Measurements from ENCODE around the gene PSD4.

Gene PSD4

DNA sequence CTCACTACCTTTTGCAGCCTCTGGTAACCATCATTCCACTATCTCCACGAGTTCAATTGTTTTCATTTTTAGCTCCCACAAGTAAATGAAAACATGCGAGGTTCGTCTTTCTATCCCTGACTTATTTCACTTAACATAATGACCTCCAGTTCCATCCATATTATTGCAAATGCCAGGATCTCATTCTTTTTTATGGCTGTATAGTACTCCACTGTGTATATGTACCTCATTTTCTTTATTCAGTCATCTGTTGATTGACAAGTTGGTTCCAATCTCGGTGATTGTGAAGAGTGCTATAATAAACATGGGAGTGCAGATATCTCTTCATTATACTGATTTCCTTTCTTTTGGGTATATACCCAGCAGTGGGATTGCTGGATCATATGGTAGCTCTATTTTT lies 29.5 kb upstream of the PSD4 start:
- DNase-seq, result no peak

DNA sequence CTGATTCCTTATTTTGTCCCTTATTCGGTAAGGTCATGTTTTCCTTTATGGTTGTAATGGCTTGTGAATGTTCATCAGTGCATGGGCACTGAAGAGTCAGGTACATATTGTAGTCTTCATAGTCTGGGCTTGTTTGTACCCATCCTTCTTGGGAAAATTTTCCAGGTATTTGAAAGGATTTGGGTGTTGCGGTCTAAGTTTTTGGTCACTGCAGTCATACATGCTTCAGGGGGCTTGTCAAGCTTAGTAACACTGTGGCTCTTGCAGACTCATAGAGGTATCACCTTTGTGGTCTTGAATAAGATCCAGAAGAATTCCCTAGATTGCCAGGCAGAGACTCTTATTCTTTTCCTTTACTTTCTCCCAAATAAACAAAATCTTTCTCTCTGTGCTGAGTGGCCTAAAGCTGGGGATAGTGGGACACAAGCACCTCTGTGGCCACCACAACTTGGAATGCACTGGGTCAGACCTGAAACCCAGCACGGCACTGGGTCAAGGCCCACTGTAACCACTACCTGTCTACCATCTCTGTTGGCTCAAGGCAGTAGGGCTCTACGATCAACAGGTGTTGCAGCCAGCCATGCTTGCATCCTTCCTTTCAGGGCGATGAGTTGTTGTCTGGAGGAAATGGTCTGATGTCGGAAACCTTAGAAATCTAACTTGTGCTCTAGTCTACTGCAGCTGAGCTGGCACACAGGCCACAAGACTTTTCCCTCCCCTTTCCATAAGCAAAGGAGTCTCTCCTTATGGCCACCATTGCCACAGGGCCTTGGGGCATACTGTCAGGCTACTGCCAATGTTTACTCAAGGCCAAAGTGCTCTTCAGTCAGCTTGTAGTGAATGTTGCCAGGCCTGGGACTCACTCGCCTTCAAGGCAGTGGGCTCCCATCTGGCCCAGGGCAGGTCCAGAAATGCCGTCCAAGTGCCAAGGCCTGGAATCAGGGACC lies 24.9 kb upstream of the PSD4 start:
- DNase-seq, result no peak

DNA sequence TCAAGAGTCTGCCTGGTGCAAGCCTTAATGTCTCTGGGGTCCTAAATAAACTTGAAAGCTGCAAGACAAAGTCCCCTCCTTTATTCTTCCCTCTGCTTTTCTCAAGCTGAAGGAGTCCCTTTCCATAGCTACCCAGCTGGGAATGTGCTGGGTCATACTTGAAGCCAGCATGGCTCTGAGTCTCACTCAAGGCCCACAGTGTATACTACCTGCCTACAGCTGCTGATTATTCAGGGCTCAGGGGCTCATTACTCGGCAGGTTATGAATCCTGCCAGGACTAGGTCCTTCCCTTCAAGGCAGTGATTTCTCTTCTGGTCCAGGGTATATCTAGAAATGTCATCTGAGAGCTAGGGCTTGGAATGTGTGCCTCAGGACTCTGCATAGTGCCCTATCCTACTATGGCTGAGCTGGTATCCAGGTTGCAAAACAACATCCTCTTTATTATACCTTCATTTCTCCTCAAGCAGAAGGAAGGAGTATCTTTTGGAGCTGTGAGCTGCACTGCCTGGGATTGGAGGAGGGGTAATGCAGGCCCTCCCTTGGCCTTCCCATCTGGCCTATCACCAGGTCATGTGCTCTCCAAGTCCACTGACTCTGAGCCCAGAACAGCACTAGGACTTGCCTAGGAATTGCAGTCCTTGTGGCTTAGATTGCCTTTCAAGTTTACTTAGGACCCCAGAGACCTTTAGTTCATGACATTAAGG lies 24.1 kb upstream of the PSD4 start:
- DNase-seq, result no peak

DNA sequence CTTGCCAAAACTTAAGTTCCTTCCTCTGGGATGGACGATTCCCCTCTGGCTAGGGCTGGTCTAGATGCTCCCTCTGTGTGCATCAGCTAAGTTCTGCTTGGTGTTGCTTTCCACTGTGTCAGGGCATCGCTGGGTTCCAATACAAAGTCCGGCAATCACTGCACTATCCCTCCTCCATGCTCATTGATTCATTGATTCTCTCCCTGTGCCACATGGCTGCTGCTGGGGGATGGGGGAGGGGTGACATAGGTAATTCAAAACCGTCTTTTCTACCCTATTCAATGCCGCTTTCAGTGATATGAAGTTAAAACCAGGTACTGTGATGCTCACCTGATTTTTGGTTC lies 23.5 kb upstream of the PSD4 start:
- DNase-seq, result no peak

DNA sequence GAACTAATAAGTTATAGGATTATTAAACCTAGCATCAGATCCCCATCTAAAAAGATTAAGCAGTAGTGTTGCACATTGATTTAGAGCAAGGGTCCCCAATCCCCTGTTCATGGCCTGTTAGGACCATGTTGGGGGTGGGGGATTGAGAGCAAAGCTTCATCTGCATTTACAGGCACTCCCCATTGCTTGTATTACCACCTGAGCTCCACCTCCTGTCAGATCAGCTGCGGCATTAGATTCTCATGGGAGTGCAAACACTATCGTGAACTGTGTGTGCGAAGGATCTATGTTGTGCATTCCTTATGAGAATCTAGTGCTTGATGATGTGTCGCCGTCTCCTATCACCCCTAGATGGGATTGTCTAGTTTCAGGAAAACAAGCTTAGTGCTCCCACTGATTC lies 18.4 kb upstream of the PSD4 start:
- no peak for DNase-seq

DNA sequence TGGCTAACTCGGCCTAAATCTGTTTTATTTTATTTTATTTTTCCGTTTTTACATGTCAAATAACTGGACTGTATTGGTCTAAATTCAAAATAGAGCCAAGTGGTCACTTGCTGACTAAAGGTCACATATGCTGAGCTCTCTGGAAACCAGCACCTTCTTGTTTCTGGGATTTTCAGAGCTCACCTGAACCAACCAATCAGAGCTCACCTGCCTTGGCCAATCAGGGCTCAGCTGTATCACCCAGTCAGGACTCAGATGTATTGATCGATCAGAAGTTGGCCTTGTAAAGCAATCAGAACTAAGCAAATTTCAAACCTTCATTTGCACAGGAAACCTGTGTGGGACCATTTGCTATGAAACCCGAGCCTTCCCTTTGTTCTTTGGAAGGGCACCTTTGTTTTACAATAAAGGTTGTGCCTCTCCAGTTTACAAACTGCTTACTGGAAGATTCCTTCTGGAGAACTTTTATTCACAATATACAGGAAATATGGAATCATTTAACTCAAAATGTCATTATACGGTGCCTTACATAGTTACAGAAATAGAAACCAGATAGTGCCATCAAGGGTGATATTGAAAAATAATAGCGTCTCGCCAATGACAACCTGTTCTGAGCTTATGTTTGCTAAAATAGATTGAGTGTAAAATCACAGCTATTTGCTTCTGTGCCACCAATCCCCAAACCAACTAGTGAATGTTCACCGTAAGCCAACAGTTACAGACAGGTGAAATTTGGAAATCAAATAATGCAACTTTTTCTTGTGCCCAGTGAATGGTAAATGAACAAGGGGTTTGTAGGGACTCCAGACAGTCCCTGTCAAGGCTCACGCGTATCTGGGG lies 17.3 kb upstream of the PSD4 start:
- peak in 2 of 3 experiments; percentile 56 to 78 for DNase-seq

DNA sequence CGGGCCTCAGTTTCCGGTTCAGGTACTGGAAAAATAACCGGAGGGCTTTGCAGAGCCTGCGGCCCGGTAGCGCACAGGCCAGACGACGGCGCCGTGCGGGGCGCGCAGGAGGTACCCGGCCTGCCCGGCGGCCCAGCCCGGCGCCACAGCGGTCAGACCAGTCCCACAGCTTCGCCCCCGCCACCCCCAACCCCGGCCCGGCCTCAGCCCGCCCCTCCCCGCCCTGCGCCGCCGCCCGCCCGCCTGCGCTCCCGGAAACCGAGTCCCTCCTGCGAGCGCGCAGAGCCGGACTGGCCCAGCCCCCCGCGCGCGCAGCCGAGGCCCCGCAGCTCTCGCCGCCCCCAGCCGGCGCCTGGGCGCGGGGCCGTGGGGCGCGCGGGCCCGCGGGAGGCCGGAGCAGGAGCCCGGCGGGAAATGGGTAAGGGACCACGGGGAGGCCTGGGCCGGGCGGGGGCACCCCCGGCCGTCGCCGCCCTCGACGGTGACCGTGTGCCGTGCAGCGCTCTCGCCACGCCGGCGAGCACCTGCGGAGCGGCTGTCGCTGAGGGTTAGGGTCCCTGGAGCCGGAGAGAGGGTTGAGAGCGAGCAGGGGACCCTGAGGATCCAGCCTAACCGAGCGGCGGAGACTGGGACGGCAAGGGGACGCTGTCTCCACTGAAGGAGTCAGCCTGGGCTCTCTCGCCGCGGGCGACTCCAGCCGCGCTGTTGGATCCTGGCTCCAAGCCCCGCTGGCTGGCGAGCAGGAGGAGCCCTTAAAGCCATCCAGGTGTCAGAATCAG lies 16.5 kb upstream of the PSD4 start:
- peak in 2 of 3 experiments; percentile 75 to 83 for DNase-seq

DNA sequence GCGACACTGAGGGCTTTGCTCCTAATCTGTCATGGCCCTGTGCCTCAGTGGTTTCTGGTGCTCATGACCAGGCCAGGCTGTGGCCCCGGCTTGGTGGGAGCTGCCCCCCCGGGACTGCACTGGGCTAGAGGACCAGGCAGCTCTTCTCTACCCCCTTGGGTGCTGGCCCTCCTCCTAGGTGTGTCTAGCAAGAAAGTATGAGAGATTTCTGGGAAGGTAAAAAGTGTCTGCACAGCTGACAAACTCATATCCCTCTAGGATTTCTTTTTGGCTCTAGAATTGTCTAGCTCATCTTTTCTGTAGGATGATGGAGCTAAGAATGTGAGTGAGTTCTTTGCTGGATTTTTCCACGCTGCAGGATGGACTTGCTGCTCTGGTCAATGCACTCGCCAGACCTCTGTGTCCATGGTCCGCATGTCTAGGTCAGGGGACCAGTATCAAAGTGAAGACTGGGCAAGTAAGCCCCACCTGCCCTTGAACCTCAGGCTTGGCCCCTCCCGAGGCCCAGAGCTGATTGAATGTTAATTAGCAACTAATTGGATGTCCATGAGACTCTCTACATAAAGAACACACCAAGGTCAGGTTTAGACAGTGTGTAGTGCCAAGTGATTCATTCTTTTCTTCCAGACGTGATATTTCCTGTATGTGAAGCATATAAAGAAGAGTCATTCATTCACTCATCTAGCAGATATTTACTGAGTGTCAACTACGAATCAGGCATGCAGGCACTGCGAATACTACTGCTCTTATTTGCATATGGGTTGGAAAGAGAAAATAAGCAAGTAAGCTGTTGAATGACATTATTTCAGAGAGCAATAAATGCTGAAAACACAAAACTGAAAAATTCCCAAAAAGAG lies 15.6 kb upstream of the PSD4 start:
- DNase-seq, result no peak

DNA sequence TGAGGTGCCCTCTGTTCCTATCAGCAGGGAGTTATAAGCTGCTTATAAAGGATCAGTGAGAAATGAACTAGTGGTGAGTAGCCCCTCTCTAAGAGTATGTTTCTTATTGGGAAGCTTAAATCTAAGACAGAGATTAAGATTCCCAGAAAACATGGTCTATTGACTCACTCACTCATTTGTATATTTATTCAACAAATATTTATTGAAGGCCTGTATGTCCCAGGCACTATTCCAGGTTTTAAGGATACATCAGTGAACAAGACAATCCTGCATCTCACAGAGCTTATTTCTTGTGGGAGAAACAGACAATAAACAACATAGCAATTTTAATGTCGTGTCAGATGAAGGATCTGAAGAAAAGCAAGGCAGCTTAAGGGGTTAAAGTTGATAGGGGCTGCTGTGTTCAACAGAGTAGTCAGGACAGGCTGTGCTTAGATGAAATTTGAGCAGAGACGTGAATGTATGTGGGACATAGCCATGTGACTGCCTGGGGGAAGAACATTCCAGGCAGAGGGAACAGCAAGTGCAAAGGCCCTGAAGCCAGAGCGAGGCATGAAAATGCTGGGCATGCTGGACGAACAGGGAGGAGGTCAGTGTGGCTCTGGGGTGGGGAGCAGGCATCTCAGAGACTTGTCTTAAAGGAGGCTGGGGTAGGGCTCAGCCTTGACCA lies 14.8 kb upstream of the PSD4 start:
- DNase-seq, result no peak

DNA sequence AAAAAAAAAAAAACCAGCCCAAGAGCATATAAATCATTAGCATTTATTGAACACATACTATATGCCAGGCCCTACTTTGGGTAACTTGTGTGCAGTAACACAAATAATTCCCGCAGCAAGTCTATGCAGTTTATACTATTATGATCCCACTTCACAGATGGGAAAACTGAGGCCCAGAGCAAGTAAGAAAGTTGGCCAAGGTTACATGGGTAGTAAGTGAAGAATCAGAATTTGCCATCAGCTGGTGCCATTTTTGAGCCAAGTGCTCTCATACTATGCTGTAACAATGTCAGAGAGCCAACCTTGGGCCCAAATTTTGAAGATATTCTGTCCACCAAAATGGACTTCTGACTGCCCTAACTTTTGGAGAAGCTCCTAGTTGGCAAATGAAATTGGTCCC lies 13.5 kb upstream of the PSD4 start:
- DNase-seq, result no peak

DNA sequence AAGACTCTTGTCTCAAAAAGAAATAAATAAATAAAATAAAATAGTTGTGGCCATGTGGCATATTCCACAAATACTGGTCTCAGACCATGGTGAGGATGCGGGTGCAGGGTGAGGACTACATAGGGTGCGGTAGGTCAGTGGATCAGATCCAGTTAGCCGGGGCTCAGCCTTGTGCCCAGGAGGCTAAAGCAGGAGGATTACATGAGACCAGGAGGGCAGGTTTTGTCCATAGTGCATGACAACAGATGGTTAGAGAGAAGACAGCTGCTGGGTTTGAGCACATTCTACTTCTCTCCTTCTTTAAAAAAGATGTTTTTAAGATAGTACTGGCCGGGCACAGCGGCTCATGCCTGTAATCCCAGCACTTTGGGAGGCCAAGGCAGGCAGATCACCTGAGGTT lies 12.8 kb upstream of the PSD4 start:
- DNase-seq, result no peak

DNA sequence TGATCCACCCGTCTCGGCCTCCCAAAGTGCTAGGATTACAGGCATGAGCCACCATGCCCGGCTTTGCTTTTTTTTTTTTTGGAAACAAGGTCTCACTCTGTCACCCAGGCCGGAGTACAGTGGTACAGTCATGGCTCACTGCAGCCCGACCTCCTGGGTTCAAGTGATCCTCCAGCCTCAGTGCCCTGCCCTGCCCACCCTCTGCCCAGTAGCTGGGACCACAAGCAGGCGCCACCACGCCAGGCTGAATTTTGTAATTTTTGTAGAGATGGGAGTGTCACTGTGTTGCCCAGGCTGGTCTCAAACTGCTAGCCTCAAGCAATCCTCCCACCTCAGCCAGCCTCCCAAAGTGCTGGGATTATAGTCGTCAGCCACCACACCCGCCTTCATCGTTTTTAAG lies 11.6 kb upstream of the PSD4 start:
- no peak for DNase-seq

DNA sequence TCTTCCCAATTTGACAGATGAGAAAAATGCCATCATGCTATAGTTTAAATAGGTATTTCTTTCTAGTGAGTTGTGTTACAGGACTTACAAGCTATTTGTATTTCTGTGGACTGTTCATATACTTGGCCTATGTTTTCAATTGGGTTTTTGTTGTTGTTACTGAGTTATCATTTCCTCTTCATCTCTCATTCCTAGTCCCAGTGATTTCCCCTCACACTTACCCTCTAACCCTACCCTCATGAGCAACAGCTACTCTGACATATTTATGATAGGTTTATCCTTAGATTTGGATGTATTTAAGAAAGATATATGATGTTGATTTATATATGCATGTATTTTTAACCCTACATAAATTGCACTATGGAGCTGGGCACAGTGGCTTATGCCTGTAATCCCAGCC lies 10.9 kb upstream of the PSD4 start:
- DNase-seq, result no peak

DNA sequence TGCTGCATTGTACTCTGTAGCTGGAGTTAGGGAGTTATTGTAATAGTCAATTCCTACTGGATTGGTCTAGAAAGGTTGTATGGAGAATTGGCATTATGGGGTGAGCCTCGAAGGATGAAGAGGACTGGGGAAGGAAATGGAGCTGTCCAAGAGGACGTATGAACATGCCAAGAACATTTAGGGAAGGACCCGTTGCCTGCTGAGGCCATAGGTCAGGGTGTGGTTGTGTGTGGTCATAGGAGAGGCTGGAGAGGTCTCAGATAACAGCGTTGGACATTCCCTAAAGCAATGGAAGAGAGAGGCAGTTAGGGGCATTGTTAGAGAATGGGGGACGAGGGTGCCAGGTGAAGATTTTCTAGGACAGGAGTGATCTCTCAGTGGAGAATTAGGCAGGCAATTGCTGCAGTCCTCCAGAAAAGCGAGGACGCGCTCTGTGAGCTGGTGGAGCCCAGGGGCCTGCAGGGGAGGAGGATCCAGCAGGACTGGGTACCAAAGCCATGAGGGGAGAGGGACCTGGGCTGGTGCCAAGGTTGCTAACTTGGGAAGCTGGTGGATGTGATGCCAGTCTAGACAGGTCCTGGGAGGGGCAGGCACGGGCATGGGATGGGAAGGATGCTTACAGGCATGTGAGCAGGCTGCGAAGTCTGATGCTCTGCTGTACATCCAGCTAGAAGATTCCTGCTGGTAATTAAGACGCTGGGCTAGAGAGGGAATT lies 9.4 kb upstream of the PSD4 start:
- DNase-seq, result no peak

DNA sequence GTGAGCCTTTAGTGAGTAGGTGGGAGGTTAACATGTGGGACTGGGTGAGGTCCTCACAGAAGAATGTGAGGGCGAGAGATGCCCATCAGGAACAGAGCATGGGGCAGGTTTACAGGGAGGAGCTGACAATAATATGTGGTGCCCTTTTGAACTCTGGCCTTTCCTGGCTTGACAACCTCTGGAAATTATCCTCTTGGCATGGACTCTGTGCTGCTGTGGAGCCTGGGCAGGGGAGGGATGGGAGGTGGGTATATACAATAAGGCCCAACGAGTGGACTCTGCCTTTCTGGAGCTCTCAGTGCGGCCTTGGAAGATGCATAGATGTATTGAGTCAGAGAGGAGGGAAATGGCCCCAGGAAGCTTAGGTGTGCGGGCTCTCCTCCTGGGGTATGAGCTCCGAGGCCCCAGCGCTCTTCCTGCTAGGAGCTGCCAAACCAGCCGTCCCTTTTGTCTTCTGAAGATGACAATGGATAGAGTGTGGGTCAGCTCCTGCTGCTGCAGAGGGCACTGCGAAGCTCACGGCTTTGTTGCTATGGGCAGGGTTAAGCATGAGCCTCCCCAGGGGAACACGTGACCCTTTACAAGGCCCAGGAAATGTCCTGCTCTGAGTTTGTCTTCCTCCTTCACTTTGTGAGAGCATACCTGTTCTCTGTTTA lies 8.7 kb upstream of the PSD4 start:
- no peak for DNase-seq

DNA sequence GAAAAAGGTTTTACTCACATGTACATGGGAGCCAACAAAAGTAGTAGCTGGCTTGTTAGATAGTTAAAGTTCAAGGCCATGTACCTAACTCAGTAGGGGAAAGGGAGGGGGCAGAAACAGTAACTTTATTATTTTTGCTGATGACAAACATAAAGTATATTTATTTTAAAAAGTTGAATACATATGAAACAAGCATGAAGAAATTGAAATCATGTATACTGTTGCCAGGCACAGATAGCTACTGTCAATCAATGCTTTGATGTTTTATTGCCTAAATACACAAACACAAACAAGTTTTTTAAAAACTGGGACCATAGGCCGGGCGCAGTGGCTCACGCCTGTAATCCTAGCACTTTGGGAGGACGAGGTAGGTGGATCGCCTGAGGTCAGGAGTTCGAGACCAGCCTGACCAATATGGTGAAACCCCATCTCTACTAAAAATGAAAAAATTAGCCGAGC lies 7.6 kb upstream of the PSD4 start:
- no peak for DNase-seq

DNA sequence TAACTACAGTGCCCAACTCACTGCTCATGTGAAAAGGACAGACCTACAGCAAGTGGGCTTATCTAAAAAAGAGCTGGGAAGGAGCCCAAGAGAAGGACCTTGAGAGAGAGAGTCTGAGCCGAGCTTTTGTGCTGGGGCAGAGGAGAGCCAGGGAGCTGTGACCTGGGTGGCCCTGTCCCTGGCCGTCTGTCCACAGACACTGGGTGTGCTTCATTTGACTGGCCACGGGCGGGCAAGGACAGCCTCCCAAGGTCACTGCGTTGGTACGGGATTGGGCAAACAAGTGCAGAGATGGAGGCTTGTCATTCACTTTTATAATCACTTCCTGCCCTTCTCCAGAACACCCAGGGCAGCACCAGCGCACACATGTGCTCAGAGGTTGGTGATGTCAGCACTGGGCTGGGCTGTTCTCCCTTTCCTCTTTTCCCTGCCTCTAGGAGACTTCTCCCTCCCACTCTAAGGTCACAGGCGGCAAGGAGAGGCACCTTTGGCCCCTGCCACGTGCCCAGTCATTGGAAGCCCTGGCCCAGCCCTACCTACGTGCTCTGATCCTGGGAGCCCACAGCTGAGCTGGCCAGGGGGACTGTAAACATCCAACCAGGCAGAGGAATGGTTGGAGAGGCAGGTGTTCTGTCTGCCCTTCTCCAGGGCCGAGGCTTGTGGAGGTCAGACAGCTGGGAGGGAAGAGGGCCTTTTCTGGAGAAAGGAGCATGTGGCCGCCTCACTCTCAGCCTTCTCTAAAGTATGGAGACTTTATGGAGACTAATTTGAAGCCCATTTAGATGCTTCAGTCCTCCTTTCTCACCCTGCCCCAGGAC lies 6.4 kb upstream of the PSD4 start:
- peak in 2 of 3 experiments; percentile 32 to 63 for DNase-seq

DNA sequence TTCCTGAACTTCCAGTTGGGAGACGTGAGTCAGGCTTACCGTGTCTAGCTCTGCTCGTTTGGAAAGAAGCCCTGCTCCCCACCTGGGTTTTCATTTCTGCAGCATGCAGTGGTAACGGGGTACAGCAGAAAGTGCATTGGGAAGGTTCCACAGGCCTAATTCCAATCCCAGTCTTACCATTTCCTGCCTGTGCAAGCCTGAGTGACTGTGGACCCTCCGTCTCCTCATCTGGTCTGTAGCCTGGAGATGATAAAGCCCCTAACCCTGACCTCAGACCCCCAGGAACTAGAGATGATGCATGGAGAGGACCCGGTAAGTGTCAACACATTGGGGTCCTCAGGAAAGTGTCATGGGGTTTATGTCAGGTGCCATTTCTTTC lies 5.8 kb upstream of the PSD4 start:
- DNase-seq, result no peak

DNA sequence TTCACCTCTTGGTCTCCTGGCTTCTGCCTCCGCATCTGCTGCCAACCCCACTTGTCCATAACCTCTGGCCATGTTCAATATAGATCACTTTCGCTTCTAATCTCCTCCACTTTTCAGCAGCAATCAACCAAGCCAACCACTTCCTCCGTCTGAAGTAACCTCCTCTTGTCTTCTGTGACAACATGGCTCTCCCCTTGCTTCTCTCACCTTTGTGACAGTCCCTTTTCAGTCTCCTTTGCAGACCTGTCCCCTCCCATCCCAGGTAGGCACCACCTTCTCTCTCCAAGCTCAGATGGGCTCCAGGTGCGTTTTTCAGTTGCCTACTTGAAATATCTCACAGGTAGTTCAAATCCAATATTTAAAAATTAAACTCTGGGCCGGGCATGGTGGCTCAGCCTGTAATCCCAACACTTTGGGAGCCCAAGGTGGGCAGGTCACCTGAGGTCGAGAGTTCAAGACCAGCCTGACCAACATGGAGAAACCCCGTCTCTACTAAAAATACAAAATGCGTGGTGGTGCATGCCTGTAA lies 4.7 kb upstream of the PSD4 start:
- DNase-seq, result no peak

Measured in NCI-H1417 (cell line).